GM19035 (cell line): ENCODE measurements around the gene MKRN2.

Experiments used
- ATAC-seq: cut with Tn5 transposase; IDR thresholded peaks from one replicate; pipeline ENCODE4 v1.9.1; 2021; ENCODE audit not compliant: unreplicated experiment

Gene MKRN2

DNA sequence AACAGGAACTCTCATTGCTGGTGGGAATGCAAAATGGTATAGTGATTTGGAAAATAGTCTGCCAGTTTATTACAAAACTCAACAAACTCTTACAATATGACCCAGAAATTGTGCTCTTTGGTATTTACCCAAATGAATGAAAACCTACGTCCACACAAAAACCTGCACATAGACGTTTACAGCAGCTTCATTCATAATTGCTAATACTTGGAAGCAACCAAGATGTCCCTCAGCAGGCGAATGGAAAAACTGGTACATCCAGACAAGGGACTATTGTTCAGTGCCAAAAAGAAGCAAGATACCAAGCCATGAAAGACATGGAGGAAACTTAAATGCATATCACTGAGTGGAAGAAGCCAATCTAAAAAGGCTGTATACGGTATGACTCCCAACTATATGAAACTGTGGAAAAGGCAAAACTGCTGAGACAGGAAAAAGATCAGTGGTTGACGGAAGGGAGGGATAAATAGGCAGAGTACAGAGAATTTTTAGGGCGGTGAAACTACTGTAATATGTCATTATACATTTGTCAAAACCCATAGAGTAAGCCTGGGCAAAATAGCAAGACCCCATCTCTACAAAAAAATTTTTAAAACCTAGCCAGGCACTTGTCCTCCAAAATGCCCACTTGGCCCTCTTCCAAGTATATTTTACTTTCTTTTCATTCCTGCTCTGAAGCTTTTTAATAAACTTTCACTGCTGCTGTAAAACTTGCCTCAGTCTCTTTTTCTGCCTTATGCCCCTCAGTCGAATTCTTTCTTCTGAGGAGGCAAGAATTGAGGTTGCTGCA, 6.7 kb upstream of the MKRN2 start:
- no peak for ATAC-seq

DNA sequence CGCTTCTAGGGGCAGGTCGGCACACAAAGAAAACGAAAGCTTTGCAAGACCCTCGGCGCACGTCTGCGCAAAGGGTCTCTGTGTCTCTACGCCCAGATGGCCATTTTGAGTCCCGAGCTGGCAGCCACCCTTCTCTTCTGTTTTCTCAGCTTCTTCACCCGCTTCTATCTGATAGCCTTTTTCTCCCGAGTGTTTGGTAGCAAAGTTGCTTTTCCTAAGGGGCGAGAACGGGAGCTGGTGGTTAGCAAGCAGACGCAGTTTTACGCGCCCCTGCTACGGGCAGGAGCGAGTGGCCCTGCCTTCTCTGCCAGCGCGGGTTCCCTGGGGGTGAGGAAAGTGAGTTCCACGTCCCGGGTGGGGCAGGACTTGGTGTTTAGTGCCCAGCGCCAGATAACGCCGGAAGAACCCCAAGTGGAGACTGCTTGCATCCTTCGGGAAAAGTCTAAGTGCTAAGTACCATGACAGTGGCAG, 2.9 kb upstream of the MKRN2 start:
- no peak for ATAC-seq

DNA sequence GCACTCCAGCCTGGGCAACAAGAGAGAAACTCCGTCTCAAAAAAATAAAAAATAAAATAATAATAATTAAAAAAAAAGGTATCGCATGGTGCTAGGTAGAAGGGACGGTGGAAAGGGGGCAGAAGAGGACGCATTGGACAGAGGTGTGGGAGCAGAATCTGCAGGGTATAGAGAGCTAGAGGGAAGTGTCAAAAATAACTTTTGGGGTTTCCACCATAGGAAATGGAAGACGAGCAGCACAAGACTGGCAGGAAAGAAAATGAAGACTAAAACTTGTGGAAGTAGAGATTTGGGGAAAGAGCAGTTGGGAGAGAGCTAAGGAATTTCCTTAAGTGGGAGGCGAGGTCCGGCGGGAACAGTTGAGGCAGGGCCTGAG, 585 bp upstream of the MKRN2 start:
- ATAC-seq: peak; percentile 1

- ATAC-seq: no peak
Measured at GRCh38 chr3:12557473-12558100, 700 bp downstream of the MKRN2 start.

GRCh38 chr3:12558706-12559105, 1.8 kb downstream of the MKRN2 start:
- ATAC-seq: no peak

GRCh38 chr3:12559520-12559919, 2.6 kb downstream of the MKRN2 start:
- no peak for ATAC-seq

GRCh38 chr3:12560505-12561190, 3.8 kb downstream of the MKRN2 start:
- ATAC-seq: peak; percentile 36

- ATAC-seq: no peak
Measured at GRCh38 chr3:12561397-12561796, 4.5 kb downstream of the MKRN2 start.

DNA sequence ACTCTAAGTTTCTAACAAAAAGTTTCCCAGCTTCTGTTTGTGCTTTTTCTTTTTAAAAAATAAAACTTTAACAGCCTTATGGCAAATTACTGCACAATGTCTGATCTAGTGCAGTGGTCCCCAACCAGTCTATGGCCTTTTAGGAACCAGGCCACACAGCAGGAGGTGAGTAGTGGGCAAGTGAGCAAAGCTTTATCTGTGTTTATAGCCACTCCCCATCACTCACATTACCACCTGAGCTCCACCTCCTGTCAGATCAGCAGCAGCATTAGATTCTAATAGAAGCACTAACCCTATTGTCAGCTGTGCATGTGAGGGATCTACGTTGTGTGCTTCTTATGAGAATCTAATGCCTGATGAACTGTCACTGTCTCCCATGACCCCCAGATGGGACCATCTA, 5.6 kb downstream of the MKRN2 start:
- no peak for ATAC-seq

- no peak for ATAC-seq
Measured at GRCh38 chr3:12566976-12567375, 10.1 kb downstream of the MKRN2 start.

- no peak for ATAC-seq
Measured at GRCh38 chr3:12568747-12569146, 11.9 kb downstream of the MKRN2 start.

DNA sequence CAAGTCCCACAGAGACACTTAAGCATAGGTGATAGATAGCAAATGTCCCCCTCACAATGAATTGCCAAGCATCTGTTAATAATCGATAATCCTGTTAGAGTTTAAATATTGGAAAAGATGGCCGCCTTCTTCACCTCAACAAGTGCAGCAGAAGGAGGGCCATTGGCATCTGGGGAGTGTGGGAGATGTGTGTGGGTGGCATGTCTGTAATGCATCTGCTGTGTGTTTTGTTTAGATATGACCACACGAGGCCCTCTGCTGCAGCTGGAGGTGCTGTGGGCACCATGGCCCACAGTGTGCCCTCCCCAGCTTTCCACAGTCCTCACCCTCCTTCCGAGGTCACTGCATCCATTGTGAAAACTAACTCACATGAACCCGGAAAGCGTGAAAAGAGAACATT, 12.9 kb downstream of the MKRN2 start:
- ATAC-seq: no peak

DNA sequence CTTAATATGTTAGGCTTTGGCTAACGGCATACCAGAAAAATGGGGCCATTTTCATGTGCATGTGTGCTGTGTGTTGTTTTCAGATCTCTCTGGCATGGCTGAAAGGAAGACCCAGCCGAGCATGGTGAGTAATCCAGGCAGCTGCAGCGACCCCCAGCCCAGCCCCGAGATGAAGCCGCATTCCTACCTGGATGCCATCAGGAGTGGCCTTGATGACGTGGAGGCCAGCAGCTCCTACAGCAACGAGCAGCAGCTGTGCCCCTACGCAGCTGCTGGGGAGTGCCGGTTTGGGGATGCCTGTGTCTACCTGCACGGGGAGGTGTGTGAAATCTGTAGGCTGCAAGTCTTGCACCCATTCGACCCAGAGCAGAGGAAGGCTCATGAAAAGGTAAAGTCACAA, 15.1 kb downstream of the MKRN2 start:
- no peak for ATAC-seq

DNA sequence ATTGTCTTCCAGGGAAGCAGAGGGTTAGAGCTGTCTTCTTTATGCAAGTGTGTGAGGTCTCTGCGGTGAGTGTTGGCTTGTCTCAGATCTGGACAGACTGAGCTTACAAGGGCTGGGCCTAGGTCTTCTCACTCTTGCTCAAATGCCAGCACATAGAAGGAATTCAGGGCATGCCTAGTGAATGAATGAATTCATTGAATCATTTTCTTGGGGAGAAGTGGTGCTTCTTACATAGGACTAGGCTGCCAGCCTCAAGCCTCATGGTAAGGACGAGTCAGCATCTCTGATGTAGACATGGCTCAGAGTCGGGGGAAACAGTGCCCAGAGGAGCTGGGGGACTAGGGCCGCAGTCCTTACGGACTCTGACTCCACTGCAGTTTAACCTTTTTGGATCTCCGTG, 17.2 kb downstream of the MKRN2 start:
- ATAC-seq: no peak

- ATAC-seq: no peak
Measured at GRCh38 chr3:12574661-12575060, 17.8 kb downstream of the MKRN2 start.

DNA sequence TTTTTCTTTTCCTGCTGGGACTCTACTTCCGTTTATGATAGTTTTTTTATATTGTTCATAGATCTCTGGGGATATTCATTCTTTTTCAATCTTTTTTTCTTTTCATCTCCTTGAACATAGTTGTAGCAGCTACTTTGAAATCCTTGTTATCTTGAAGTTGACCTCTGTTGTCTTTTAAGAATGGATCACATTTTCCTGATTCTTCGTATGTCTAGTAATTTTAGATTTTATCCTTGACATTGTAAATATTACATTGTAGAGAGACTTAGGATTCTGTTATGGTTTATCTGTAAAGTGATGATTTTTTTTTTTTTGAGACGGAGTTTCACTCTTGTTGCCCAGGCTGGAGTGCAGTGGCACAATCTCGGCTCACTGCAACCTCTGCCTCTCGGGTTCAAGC, 20.5 kb downstream of the MKRN2 start:
- ATAC-seq: no peak

DNA sequence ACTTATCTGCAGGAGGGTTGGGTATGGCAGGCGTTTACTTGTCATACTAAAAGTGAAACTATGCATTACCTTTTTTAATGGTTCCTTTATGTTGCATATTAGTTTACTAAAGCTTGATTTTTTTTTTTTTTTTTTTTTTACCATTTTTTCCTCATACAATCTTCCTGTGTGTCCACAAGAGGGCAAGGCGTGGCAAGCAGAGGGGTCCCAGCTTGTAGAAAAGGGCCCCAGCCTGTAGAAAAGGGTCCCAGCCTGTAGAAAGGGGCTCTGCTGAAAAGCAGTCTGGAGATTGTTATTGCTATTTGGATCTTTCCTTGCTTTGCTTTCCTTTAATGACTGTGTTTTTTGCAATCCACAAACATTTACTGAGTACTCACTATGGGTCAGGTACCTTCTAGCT, 21.9 kb downstream of the MKRN2 start:
- ATAC-seq: no peak

DNA sequence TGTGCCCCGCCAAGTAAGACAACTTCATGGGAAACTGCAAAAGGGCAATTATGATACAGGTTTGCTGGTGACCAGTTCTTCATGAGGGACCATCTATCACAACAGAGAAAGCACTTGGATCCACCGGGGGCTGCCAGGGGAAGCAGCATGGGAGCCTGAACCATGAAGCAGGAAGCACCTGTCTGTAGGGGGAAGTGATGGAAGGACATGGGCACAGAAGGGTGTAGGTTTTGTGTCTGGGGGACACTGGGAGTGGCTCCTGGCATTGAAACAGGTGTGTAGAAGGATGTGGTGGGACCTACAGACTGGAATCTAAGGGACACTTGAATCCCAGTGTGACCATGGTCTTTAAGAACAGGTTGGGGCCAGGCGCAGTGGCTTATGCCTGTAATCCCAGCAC, 22.6 kb downstream of the MKRN2 start:
- ATAC-seq: no peak

GRCh38 chr3:12579905-12580304, 23.0 kb downstream of the MKRN2 start:
- ATAC-seq: no peak

DNA sequence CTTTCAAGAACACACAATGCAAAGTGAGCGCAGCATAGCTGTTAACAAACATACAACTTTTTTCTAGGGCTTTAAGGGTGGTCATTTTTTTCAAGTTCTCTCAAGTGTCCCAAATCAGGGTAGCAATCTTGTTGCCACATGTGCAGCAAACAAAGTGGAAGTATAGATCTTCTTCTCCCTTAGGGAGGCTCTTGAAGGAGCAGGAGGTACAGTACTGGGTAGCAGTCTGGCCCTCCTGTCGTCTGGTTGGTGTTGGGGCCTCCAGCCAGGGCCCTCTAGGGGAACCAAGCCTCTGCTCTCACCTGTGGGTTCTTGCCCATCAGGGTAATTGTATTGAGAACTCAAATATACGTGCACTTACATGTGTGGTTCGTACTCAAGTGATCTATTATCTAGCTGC, 25.8 kb downstream of the MKRN2 start:
- no peak for ATAC-seq

- ATAC-seq: no peak
Measured at GRCh38 chr3:12583280-12583679, 26.4 kb downstream of the MKRN2 start.

- ATAC-seq: no peak
Measured at GRCh38 chr3:12584083-12584482, 27.2 kb downstream of the MKRN2 start.
